Spleen (tissue), 7 donors: Measurements from ENCODE around the gene IL31RA.

Experiments
- CTCF ChIP-seq, 11 experiments: fragments of 200-600 bp in 7 of 11; fragments of 450-650 bp in 4 of 11; sonication (generic) in 4 of 11; IDR thresholded peaks in 8 of 11; conservative IDR thresholded peaks in 3 of 11; 1 replicate in 7 of 11; 2 replicates in 4 of 11; pipeline versions ENCODE4 v1.4.0 to v1.8.0; 2016 to 2021; ENCODE audit warnings: antibody characterized with exemption in 11 of 11, inconsistent platforms in 4 of 11, mild to moderate bottlenecking in 1 of 11
- POLR2AphosphoS5 ChIP-seq, 3 donors: sonication (generic); formaldehyde crosslinking; IDR thresholded peaks; one replicate each; pipeline ENCODE4 v1.5.1; 2017; ENCODE audit warnings: antibody characterized with exemption in 3 of 3
- donor health status: DM: no; HTN: no; CAD: no; lungs with moderate emphysema.
- donor health status: DM: no; HTN: no; CAD: no.
- donor health status: DM: no; HTN: no; CAD: no.

GRCh38 chr5:55921617-55922016, 70.5 kb downstream of the IL31RA start:
- TF ChIP-seq POLR2AphosphoS5 (IDR thresholded peaks at IDR 0.05) (no peak), CTCF (IDR thresholded peaks at IDR 0.05 in 8 of 11, conservative IDR thresholded peaks at IDR 0.05 in 3 of 11) (no peak)
